PC-9 (cell line): Measurements from ENCODE around the gene ADCY2.

Experiments used
- CTCF ChIP-seq: fragments of 200-600 bp; sonication (generic); conservative IDR thresholded peaks from 2 replicates; pipeline ENCODE4 v1.6.1; 2017; ENCODE audit warnings: mixed run types, antibody characterized with exemption, mild to moderate bottlenecking, moderate library complexity
- EZH2 ChIP-seq: fragments of 200-600 bp; sonication (generic); IDR thresholded peaks from 2 replicates; pipeline ENCODE4 v1.8.0; 2017; ENCODE audit warnings: antibody characterized with exemption, low read depth

DNA sequence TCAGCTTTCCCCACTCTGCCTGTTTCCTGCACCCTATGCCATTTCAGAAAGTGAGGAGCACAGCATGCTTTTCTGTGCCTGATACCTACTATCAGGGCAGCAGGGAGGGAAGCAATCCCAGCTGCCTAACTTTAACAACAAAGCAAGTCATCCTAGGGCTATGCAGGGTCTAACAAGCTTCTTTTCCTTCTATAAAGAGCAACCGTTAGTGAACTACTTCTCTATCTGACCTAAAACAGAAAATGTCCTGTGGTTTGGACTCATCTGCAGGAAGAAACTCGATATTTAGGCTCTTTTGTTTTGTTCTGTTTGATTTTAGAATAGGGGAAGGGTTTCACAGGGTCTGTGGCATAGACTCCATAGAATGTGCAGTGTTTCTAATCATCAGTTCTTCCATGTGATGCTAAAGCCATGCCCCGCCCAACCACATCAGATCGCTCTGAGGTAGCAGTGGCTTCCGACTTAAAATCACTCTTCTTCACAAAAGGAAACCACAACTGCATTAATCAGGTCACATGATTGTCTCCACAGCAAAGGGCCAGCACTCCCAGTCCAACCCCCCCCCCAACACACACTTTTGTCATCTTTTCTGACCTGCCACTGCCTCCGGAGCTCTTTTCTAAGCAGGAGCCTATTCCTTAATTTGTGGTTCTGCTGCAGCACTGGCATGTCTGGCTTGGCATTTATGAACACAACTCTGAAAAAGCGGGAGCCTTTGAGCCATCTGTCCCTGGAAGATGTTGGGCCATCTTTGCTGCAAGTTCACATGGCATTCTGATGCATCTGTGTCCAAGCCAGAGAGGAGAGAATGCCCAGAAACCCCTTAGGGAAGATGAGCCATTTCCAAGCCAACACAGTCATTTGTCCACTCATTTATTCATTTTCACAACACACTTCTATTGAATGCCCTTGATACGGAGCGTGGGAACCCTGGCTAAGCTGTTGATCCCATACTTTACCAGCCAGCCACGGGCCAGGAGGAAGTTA lies 383.4 kb downstream of the ADCY2 start:
- TF ChIP-seq CTCF (no peak), EZH2 (no peak)
